Kidney (tissue), 14 donors: ENCODE data around the gene NISCH. TPM values are rescaled to one million over a fixed set of nuclear protein-coding genes. Genes with fewer than 3 reads are reported as not detected.

ENCODE experiments used
- DNase-seq, 5 donors: peaks; one replicate each; pipeline ENCODE4 v3.0.0-alpha.2; 2013 to 2020
- FAIRE-seq: peaks from 2 replicates; lab custom pipeline; 2012; peaks lifted over from hg19 to GRCh38; lab: Jason Lieb, UNC
- H3K27ac ChIP-seq, 2 donors: one replicate each; pipeline ENCODE4 v1.7.0; 2013; ENCODE audit warnings: low read depth in 2 of 2, low read length in 2 of 2, inconsistent platforms in 1 of 2
- H3K27me3 ChIP-seq: one replicate; pipeline ENCODE4 v1.7.1; 2013; ENCODE audit warnings: low read length, inconsistent platforms; ENCODE audit not compliant: control insufficient read depth, insufficient read depth
- H3K36me3 ChIP-seq, 3 donors: one replicate each; pipeline versions ENCODE4 v1.7.0 to v1.7.1; 2013; ENCODE audit warnings: low read length in 3 of 3, control low read depth in 1 of 3, inconsistent platforms in 1 of 3; ENCODE audit not compliant: insufficient read depth in 3 of 3, control insufficient read depth in 2 of 3
- H3K4me1 ChIP-seq, 3 donors: one replicate each; pipeline versions ENCODE4 v1.7.0 to v1.7.1; 2013; ENCODE audit warnings: low read length in 3 of 3, inconsistent platforms in 1 of 3, low read depth in 1 of 3; ENCODE audit not compliant: control insufficient read depth in 2 of 3, insufficient read depth in 2 of 3
- H3K4me3 ChIP-seq, 3 donors: one replicate each; pipeline versions ENCODE4 v1.7.0 to v1.8.1; 2013; ENCODE audit warnings: low read length in 3 of 3, control low read depth in 1 of 3, inconsistent platforms in 1 of 3
- H3K9ac ChIP-seq, 3 donors: one replicate each; pipeline versions ENCODE4 v1.7.0 to v1.7.1; 2013; ENCODE audit warnings: low read length in 3 of 3, control low read depth in 1 of 3, inconsistent platforms in 1 of 3
- H3K9me3 ChIP-seq, 3 donors: one replicate each; pipeline versions ENCODE4 v1.7.0 to v1.7.1; 2013; ENCODE audit warnings: low read length in 3 of 3, control low read depth in 1 of 3, inconsistent platforms in 1 of 3; ENCODE audit not compliant: control insufficient read depth in 2 of 3, insufficient read depth in 1 of 3
- intact Hi-C: fragments of 100-400 bp; cut with DNase I; formaldehyde crosslinking; loops from one replicate; pipeline ENCODE4 v1.11.1; 2022
- polyA plus RNA-seq: library from polyadenylated mRNA; stranded (reverse); fragments of 350-450 nt; fragmentation: Illumina TruSeq; extraction: RNeasy Lipid Tissue Mini Kit (QIAGEN cat#74804); gene quantifications from one replicate; pipeline ENCODE4 v1.2.3, GENCODE V29; 2014; ENCODE audit warnings: low read depth, low replicate concordance; ENCODE audit not compliant: insufficient read depth
- total RNA-seq: library from RNA; stranded (reverse); fragmentation: NEBNext Ultra II Directional; extraction: Animal tissue kit (Norgen Biotek cat#: 25700); gene quantifications from one replicate; pipeline ENCODE4 v1.2.1, GENCODE V29; 2021
- TF ChIP-seq, protein P1 (sequence below): IDR thresholded peaks from 3 replicates; pipeline ENCODE4 v1.5.1; 2012; ENCODE audit warnings: mild to moderate bottlenecking, moderate library complexity, borderline replicate concordance; ENCODE audit not compliant: insufficient read depth; ENCODE audit errors: extremely low read depth
- donor health status: control.
- donor health status: control.
- donor health status: control.
- donor health status: control.
- donor health status: control.
- donor health status: DM: yes; HTN: yes; CAD: no.
- donor health status: Normal renal cell carcinoma (clear cell type).

NISCH gene
- total and polyA plus RNA-seq, 2 donors from 2014 or later, result 36.1 to 98.7 TPM

DNA sequence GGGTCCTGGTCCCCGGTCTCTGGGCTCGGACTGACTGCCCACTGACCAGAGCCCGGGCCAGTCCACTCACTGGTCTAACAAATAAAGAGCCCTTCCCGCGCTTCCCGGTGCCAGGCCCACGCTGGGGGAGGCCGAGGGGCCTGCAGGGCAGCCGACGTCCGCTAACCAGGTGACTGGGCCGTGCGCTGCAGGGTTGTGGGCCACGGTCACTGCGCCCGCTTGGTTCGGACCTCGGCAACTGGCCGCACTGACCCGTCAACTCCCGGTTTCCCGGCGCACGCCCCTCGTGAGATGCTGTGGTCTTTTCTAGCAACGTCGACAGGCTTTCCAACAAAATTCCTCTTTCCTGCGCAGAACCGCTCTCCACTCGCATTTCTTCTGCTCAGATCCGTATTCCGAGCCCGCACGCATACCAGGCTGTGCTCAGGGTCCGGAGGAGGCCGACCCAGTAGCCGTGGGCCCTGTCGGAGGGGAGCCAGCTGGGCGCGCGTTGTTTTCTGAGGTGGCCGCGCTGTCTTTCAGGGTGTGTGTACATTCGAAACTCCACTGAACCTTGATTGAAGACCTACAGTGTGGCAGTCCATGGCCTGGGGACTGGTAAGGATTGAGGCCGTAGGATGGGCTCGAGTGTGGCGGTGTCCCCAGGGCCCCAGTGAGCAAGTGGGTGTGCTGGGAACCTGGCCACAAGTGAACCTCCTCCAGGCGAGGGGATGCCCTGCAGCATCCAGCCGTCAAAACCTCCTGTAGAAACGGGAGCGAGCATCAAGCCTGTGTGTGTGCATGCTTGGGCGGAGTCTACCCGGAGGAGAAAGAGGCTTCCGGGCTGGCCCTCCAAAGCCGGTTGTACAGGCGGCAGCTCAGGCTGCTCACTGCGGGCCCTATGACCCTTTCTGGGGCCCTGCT lies 79.1 kb downstream of the NISCH start:
- DNase-seq (peak; percentile 37 to 79 (median 63)), FAIRE-seq (no peak)
- TF ChIP-seq, protein P1, sequence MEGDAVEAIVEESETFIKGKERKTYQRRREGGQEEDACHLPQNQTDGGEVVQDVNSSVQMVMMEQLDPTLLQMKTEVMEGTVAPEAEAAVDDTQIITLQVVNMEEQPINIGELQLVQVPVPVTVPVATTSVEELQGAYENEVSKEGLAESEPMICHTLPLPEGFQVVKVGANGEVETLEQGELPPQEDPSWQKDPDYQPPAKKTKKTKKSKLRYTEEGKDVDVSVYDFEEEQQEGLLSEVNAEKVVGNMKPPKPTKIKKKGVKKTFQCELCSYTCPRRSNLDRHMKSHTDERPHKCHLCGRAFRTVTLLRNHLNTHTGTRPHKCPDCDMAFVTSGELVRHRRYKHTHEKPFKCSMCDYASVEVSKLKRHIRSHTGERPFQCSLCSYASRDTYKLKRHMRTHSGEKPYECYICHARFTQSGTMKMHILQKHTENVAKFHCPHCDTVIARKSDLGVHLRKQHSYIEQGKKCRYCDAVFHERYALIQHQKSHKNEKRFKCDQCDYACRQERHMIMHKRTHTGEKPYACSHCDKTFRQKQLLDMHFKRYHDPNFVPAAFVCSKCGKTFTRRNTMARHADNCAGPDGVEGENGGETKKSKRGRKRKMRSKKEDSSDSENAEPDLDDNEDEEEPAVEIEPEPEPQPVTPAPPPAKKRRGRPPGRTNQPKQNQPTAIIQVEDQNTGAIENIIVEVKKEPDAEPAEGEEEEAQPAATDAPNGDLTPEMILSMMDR, result no peak
- peak overlapping the region; percentile 38 to 55 (median 47) for H3K4me3 ChIP-seq
- H3K9ac ChIP-seq, result peak overlapping the region in 2 of 3 donors; percentile 34 to 63
- no peaks in the 10 kb centered on the region for H3K27me3 ChIP-seq
- no peaks in the 10 kb centered on the region for H3K9me3 ChIP-seq
- H3K4me1 ChIP-seq, result peaks cover 3 to 31% (median 12%) of the 10 kb centered on the region in 3 donors
- intact Hi-C loops, result no loop called here
- no peaks in the 10 kb centered on the region for H3K36me3 ChIP-seq
- H3K27ac ChIP-seq, result peak overlapping the region; percentile 55 to 61

DNA sequence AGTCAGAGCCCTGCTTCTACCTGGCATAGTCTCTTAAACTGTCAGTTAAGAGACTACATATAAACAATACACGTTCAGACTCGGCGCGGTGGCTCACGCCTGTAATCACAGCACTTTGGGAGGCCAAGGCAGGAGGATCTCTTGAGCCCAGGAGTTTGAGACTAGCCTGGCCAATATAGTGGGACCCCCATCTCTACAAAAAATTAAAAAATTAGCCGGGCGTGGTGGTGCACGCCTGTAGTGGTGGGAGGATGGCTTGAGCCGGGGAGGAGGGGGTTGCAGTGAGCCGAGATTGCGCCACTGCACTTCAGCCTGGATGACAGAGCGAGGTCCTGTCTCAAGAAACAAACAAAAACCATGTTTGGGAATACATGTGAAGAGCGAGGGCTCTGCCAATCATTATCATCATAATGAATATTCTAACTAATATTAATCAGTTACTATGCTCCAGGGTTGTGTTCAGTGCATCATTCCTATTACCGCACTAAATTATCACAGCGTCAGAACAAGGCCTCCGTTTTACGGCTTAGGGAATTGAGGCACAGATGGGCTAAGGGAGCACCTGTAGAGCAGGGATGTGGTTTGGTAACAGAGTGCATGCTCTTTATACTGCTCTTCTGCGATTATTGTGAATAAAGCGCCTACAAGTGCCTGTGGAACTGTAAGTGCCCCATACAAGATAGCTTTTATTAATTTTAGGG lies 80.2 kb downstream of the NISCH start:
- Histone ChIP-seq H3K4me1 (peaks cover 3 to 31% (median 12%) of the 10 kb centered on the region in 3 donors), H3K4me3 (peak overlapping the region in 2 of 3 donors; percentile 3 to 48), H3K9me3 (no peaks in the 10 kb centered on the region), H3K27me3 (no peaks in the 10 kb centered on the region), H3K27ac (no peak overlapping the region), H3K36me3 (peaks cover 0 to 4% (median 0%) of the 10 kb centered on the region in 3 donors), H3K9ac (peak overlapping the region in 1 of 3 donors; percentile 31)
- DNase-seq (peak in 1 of 5 donors; percentile 54), FAIRE-seq (no peak)
- TF ChIP-seq, protein P1, result no peak
- intact Hi-C loops, result no loop called here

DNA sequence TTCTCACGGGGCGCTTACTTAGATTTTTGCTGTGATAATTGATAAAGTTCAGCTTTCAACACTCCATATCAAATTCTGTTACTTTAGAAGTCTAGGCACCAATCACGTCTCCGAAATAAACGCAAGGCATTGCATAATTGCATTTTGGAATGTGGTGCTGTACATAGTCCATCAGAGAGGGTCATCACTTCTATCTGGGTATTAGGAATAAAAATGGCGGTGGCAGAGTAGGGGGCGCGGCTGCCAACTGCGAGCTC lies 80.6 kb downstream of the NISCH start:
- no peaks in the 10 kb centered on the region for H3K27me3 ChIP-seq
- H3K4me3 ChIP-seq, result peak overlapping the region; percentile 3 to 61 (median 48)
- H3K9ac ChIP-seq, result peak overlapping the region in 1 of 3 donors; percentile 31
- TF ChIP-seq, protein P1, result no peak
- FAIRE-seq, result no peak
- no peak overlapping the region for H3K27ac ChIP-seq
- intact Hi-C loops, result no loop called here
- H3K4me1 ChIP-seq, result peaks cover 3 to 31% (median 12%) of the 10 kb centered on the region in 3 donors
- H3K36me3 ChIP-seq, result peaks cover 0 to 9% (median 0%) of the 10 kb centered on the region in 3 donors
- DNase-seq, result no peak
- no peaks in the 10 kb centered on the region for H3K9me3 ChIP-seq
